Measurements from ENCODE around the gene SLC35B2. TPM values are rescaled to one million over a fixed set of nuclear protein-coding genes. Genes with fewer than 3 reads are reported as not detected.

SLC35B2 gene
- total RNA-seq, 1 donor from 2014 or later = 25.3 TPM

DNA sequence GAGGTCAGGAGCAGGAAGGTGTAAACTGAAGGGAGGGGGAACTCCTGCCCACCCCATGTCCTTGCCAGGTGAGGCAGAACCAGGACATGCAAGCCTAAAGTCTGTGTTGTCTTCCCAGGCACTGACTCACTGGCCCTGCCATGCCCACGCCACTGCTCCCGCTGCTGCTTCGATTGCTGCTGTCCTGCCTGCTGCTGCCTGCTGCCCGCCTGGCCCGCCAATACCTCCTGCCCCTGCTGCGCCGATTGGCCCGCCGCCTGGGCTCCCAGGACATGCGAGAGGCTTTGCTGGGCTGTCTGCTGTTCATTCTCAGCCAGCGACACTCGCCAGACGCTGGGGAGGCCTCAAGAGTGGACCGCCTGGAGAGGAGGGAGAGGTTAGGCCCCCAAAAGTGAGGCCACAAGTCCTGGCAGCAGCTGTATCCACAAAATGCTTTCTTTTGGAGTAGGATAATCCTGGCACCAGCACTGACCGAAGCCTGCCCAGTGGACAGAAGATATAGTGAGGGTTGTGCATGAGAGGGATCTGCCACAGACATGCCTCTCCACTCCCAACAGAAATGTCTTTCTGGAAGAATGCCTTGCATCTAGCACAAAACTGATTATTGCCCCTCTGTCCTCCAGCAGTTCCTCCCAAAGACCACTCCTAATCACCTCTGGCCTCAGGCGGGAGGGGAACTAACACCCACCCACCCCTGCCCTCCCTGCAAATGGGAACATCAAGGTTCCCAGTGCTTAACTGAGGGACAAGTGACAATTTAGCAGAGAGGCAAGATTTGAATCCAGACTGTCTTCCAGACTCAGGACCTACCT lies 39.8 kb downstream of the SLC35B2 start:
- H3K27me3 Mint-ChIP-seq = peaks cover 18% of the 10 kb centered on the region
- intact Hi-C loops (cut with micrococcal nuclease) = no loop called here
- H3K27ac Mint-ChIP-seq = no peak overlapping the region
- no peak overlapping the region for H3K4me3 Mint-ChIP-seq
- no peak for DNase-seq
- no peaks in the 10 kb centered on the region for H3K36me3 Mint-ChIP-seq (ENCODE audit: low read depth)
- no peaks in the 10 kb centered on the region for H3K9me3 Mint-ChIP-seq
- peaks cover 16% of the 10 kb centered on the region for H3K4me1 Mint-ChIP-seq

GRCh38 chr6:44216677-44217331 lies 40.5 kb downstream of the SLC35B2 start, which contains the start of gene MYMX:
Gene MYMX (plus strand): TSS chr6:44216926. CDS start chr6:44217472, 546 bp downstream.
- Mint-ChIP-seq H3K4me1 (peaks cover 9% of the 10 kb centered on the region), H3K27me3 (peaks cover 18% of the 10 kb centered on the region), H3K9me3 (no peaks in the 10 kb centered on the region), H3K27ac (no peak within 1 kb of the TSS), H3K4me3 (no peak within 1 kb of the TSS), H3K36me3 (ENCODE audit: low read depth) (no peaks in the 10 kb centered on the region)
- no peak for DNase-seq
- intact Hi-C loops (cut with micrococcal nuclease) = no loop called here

DNA sequence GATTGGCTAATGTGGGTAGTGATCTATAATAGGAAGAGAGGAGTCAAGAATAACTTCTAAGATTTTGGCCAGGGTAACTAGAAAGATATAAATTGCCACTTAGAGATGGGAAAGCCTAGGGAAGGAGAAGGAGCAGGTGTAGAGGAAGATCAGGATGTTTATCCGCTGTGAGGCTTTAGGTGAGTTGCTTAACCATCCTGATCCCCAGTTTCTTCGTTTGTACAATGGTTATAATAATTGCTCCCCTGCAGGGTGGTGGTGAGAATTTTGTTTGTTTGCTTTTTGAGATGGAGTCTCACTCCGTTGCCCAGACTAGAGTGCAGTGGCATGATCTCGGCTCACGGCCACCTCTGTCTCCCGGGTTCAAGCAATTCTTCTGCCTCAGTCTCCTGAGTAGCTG lies 43.0 kb downstream of the SLC35B2 start:
- Mint-ChIP-seq H3K27ac (no peak overlapping the region), H3K36me3 (ENCODE audit: low read depth) (no peaks in the 10 kb centered on the region), H3K9me3 (no peaks in the 10 kb centered on the region), H3K4me1 (no peaks in the 10 kb centered on the region), H3K27me3 (peaks cover 24% of the 10 kb centered on the region), H3K4me3 (no peak overlapping the region)
- DNase-seq = no peak
- intact Hi-C loops (cut with micrococcal nuclease) = no loop called here

GRCh38 chr6:44211284-44211683 lies 46.0 kb downstream of the SLC35B2 start:
- intact Hi-C loops (cut with micrococcal nuclease) = no loop called here
- Mint-ChIP-seq H3K9me3 (no peaks in the 10 kb centered on the region), H3K27ac (no peak overlapping the region), H3K4me3 (no peak overlapping the region), H3K4me1 (no peaks in the 10 kb centered on the region), H3K27me3 (peaks cover 19% of the 10 kb centered on the region), H3K36me3 (ENCODE audit: low read depth) (no peaks in the 10 kb centered on the region)
- DNase-seq = no peak

DNA sequence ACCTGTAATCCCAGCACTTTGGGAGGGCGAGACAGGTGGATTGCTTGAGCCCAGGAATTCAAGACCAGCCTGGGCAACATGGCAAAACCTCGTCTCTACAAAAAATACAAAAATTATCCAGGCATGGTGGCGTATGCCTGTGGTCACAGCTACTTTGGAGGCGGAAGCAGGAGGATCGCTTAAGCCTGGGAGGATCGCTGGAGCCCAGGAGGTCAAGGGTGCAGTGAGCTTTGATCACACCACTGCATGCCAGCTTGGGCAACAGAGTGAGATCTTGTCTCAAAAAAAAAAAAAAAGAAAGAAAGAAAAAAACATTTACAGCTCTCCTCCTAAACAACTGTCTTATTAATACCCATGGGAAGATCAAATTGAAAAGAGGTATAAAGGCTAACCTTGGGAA lies 49.4 kb downstream of the SLC35B2 start:
- Mint-ChIP-seq H3K4me1 (no peaks in the 10 kb centered on the region), H3K27ac (no peak overlapping the region), H3K9me3 (no peaks in the 10 kb centered on the region), H3K27me3 (peaks cover 20% of the 10 kb centered on the region), H3K36me3 (ENCODE audit: low read depth) (no peaks in the 10 kb centered on the region), H3K4me3 (no peak overlapping the region)
- intact Hi-C loops (cut with micrococcal nuclease) = no loop called here
- DNase-seq = no peak

Other genes with a start within 250 kb of the SLC35B2 start
- 65.6 and 67.5 TPM in 2 replicates for gene MRPL14, start 130.1 kb downstream of the SLC35B2 start, total RNA-seq
- 17.8 and 19.7 TPM in 2 replicates for gene TMEM63B, start 130.0 kb downstream of the SLC35B2 start, total RNA-seq
- 0.28 TPM in 1 of 2 replicates, not detected in the other for gene CAPN11, start 98.7 kb downstream of the SLC35B2 start, total RNA-seq
- not detected in 2 replicates for gene MYMX, start 40.6 kb downstream of the SLC35B2 start, total RNA-seq
- gene SLC29A1, start 33.9 kb downstream of the SLC35B2 start, total RNA-seq = 139 and 144 TPM in 2 replicates
- 2,450 and 2,479 TPM in 2 replicates for gene HSP90AB1, start 10.4 kb downstream of the SLC35B2 start, total RNA-seq
- 27.6 and 28.2 TPM in 2 replicates for gene NFKBIE, start 8.0 kb upstream of the SLC35B2 start, total RNA-seq
- gene TMEM151B, start 12.9 kb upstream of the SLC35B2 start, total RNA-seq = 0.07 TPM in 1 of 2 replicates, not detected in the other
- 22.4 and 23.7 TPM in 2 replicates for gene AARS2, start 55.8 kb upstream of the SLC35B2 start, total RNA-seq
- not detected in 2 replicates for gene SPATS1, start 85.1 kb upstream of the SLC35B2 start, total RNA-seq
- 25.5 and 26.5 TPM in 2 replicates for gene CDC5L, start 130.2 kb upstream of the SLC35B2 start, total RNA-seq

All from activated CD4-positive, alpha-beta T cell treated with anti-CD3 and anti-CD28 coated beads, Interleukin-2, amount 10 ng/mL, durations not matched to agents 24 days and 14 days (primary cell).